HEK293 (cell line): ENCODE results near the gene ZNF280A.
"Not testable (repeated sequence)": the region's sequence is repeated elsewhere in the genome, so short reads cannot be mapped to it uniquely, and the experiment has no call there.

ENCODE experiments used
- PATZ1 ChIP-seq: fragments of 450-650 bp; formaldehyde crosslinking; IDR thresholded peaks from 2 replicates; pipeline ENCODE4 v1.5.1; 2016; ENCODE audit warnings: missing biosample characterization, missing genetic modification characterization
- PBX3 ChIP-seq: sonication (generic); formaldehyde crosslinking; IDR thresholded peaks from 2 replicates; pipeline ENCODE4 v1.8.1; 2022; ENCODE audit warnings: mild to moderate bottlenecking, moderate library complexity, missing genetic modification reagents
- ZBTB44 ChIP-seq: fragments of 450-650 bp; IDR thresholded peaks from 2 replicates; pipeline ENCODE4 v1.5.1; 2018; ENCODE audit warnings: missing biosample characterization, mild to moderate bottlenecking, missing genetic modification characterization
- ZNF132 ChIP-seq: fragments of 450-650 bp; formaldehyde crosslinking; IDR thresholded peaks from 2 replicates; pipeline ENCODE4 v1.5.1; 2017; ENCODE audit warnings: missing biosample characterization, missing genetic modification characterization, borderline replicate concordance

- not testable (repeated sequence) for TF ChIP-seq ZNF132; PBX3 (CRISPR knock-in tag); PATZ1; ZBTB44 (tag by site-specific recombination)
Observed at GRCh38 chr22:22468794-22469469, 51.1 kb downstream of the ZNF280A start.
